GM04504 (cell line): ENCODE data around the gene MAP1LC3A.

Source experiments
- DNase-seq: peaks from one replicate; pipeline ENCODE4 v3.0.0-alpha.2; 2012; ENCODE audit warnings: low read depth

MAP1LC3A gene

GRCh38 chr20:34577061-34577460 is 18.5 kb downstream of the MAP1LC3A start:
- DNase-seq, result no peak

- no peak for DNase-seq
Observed at GRCh38 chr20:34578025-34578424, 19.5 kb downstream of the MAP1LC3A start.

GRCh38 chr20:34578521-34578920 is 20.0 kb downstream of the MAP1LC3A start:
- DNase-seq, result no peak

- peak; percentile 62 for DNase-seq
Observed at GRCh38 chr20:34579191-34579978, 20.9 kb downstream of the MAP1LC3A start.

- DNase-seq, result no peak
Observed at GRCh38 chr20:34579979-34580940, 21.7 kb downstream of the MAP1LC3A start.

- peak; percentile 58 for DNase-seq
Observed at GRCh38 chr20:34581341-34582184, 23.0 kb downstream of the MAP1LC3A start.

DNA sequence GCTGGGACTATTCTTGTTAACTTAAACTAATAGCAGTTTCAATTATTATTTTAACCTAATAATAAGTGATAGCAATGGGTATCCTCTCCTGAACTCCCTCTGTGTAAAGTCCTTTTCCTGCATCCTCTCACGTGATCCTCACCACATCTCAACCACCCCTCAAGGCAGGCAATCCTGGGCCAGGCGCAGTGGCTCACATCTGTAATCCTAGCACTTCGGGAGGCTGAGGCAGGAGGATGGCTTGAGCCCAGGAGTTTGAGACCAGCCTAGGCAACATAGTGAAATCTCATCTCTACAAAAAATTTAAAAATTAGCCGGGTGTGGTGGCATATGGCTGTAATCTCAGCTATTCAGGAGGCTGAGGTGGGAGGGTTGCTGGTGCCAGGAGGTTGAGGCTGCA is 23.7 kb downstream of the MAP1LC3A start:
- no peak for DNase-seq

GRCh38 chr20:34582911-34583310 is 24.4 kb downstream of the MAP1LC3A start:
- DNase-seq, result no peak

DNA sequence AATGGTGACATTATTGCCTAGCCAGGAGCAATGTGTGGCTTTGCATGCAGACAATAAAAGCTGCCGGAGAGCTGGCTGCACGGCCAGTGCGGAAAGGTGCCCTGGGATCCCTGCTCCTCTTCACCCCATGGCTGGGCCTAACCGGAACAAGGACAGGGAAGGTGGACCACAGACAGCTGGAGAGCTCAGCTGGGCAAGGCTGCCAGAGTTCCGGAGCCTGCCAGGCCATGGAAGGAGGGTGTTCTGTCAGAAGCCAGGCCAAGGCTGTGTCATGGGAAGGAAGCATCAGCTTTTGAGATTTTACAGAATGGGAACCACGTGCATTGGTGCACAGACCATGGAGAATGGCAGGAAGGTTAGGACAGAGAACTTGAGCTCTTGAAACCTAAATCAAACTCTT is 25.0 kb downstream of the MAP1LC3A start:
- no peak for DNase-seq

- no peak for DNase-seq
Observed at GRCh38 chr20:34585019-34585418, 26.5 kb downstream of the MAP1LC3A start.

DNA sequence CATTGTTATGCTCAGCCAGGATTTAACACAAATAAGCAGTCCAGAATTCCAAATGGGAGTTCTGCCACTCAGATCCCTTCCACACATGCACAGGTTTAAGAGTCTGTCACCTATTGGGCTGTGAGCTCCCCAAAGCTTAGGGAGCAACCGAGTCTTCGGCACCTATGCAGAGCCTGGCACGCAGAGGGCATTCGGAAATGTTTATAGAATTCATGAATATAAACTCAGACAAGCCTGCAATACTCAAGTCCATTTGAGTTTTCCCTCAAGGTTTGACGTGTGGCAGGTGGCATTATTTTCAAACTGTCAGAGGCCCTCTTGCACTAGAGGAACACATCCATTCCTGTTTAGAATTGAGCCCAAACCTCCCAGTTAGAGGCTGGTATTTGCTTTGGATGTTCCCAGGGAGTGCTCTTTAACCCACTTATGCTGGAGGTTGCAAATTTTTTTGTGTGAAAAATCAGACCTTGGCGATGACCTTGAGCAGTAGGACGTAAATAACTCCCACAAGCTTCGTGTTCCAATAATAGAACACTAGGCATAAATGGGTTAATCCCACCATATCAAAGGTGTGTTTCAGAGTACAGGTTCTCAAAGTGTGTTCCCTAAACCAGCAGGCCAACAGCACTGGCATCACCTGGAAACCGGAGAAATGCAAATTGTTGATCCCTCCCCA is 28.1 kb downstream of the MAP1LC3A start:
- no peak for DNase-seq

GRCh38 chr20:34595377-34596184 is 37.1 kb downstream of the MAP1LC3A start:
- no peak for DNase-seq

DNA sequence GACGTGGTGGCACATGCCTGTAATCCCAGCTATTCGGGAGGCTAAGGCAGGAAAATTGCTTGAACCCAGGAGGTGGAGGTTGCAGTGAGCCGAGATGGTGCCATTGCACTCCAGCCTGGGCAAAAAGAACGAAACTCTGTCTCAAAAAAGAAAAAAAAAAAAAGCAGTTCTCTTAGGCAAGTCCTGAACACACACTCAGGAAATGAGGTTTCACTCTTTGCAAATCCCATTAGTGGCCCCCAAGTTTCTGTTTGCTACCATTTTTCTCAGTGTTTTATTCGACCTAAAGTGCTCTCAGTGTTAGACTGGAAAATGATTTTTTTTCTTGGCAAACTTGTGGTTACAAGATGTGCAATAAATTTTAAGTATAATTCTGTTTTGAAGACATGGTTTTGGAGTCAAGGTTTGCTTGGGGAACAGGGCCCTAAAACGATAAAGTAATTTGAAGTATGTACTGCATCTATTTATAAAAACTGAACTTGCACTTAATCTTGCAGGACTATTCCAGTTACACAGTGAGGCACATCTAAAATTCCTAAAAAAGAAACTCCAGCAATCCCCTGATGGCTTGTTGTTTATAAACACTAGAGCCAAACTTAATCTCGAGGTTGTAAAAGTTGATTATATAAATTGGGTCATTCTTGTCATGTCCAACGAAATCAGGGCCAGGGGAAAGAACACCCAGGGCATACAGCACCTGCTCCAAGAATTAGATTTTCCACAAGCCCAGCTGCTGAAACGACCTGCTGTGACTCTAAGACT is 42.6 kb downstream of the MAP1LC3A start:
- no peak for DNase-seq

GRCh38 chr20:34604980-34605788 is 46.7 kb downstream of the MAP1LC3A start:
- DNase-seq, result peak; percentile 59

DNA sequence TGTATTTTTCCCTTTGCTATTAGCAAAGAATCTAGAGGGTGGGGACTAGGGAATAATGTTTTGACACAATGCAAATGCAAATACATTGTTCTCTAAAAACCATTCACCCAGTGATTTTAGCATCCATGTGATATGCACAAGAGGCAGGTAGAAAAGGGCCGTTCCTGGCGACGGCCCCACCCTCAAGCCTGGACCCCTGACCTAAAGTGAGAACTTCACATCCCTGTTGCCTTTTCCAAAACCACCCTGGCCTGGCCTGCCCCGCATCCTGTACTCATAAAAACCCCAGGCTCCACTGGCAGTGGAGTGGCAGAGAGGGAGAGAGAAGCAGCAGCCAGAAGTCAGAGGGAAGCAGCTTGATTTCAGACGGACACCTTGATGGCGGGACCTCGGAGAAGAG is 48.5 kb downstream of the MAP1LC3A start:
- DNase-seq, result no peak
